GM13977 (cell line): Measurements from ENCODE around the gene RAB31.

Source experiments
- DNase-seq: peaks from one replicate; pipeline ENCODE4 v3.0.0; 2012; ENCODE audit warnings: low spot score
- CTCF ChIP-seq: IDR thresholded peaks from 2 replicates; pipeline ENCODE4 v1.5.1; 2012; ENCODE audit warnings: mild to moderate bottlenecking, control low read depth; ENCODE audit not compliant: insufficient read depth; ENCODE audit errors: extremely low read depth, missing control alignments
- in situ Hi-C: fragments of 300-500 bp; cut with MboI; formaldehyde crosslinking; loops from one replicate; pipeline ENCODE4 v1.12.0; 2022; ENCODE audit warnings: low sequenced_read_pairs, low pct_unique_long_range_greater_than_20kb, mixed read lengths, inconsistent platforms; ENCODE audit not compliant: unreplicated experiment

The RAB31 gene

GRCh38 chr18:9706081-9706935 lies 1.8 kb upstream of the RAB31 start:
- in situ Hi-C loops: no loop called here
- DNase-seq: no peak
- TF ChIP-seq CTCF: no peak

GRCh38 chr18:9707381-9708056 lies 582 bp upstream of the RAB31 start:
- TF ChIP-seq CTCF: no peak
- DNase-seq: no peak
- in situ Hi-C loops: no loop called here

- in situ Hi-C loops: no loop called here
- DNase-seq: peak; percentile 48
- TF ChIP-seq CTCF: no peak
These were observed 568 bp downstream of the RAB31 start for GRCh38 chr18:9708434-9709303.

- no peak for DNase-seq
- in situ Hi-C loops: no loop called here
- no peak for TF ChIP-seq CTCF
These were observed 1.3 kb downstream of the RAB31 start for GRCh38 chr18:9709304-9709877.

- no peak for TF ChIP-seq CTCF
- in situ Hi-C loops: no loop called here
- DNase-seq: no peak
These were observed 1.9 kb downstream of the RAB31 start for GRCh38 chr18:9710037-9710436.
